ENCODE measurements around the gene TMOD1. TPM values are rescaled to one million over a fixed set of nuclear protein-coding genes. Genes with fewer than 3 reads are reported as not detected.

The TMOD1 gene
- total RNA-seq, 2 experiments from 2014 or later: 1.5 to 1.8 TPM

- Mint-ChIP-seq H3K27me3 (peaks cover 47% of the 10 kb centered on the region), H3K4me3 (peak overlapping the region; percentile 46), H3K36me3 (ENCODE audit: low read depth) (no peaks in the 10 kb centered on the region), H3K4me1 (peaks cover 17% of the 10 kb centered on the region), H3K27ac (no peak overlapping the region), H3K9me3 (no peaks in the 10 kb centered on the region)
- CTCF ChIA-PET: interaction anchor here (0.7 to 3.9 kb wide), 10 partner anchors 8 to 144 kb away, joined by 3 to 25 read pairs (median 4); partner anchors contain the start of gene TDRD7
- POLR2A ChIA-PET: interaction anchor here (1.3 kb wide), 1 partner anchor 15 kb away, joined by 4 read pairs; no protein-coding TSS in a partner anchor
- DNase-seq: no peak
Measured at GRCh38 chr9:97502222-97502983, 937 bp downstream of the TMOD1 start.

GRCh38 chr9:97502984-97503861 is 1.8 kb downstream of the TMOD1 start:
- ChIA-PET POLR2A (interaction anchor here (1.3 kb wide), 1 partner anchor 14 kb away, joined by 4 read pairs; no protein-coding TSS in a partner anchor), CTCF (interaction anchor here (1.1 to 3.9 kb wide), 7 partner anchors 15 to 143 kb away, joined by 3 to 25 read pairs (median 4); no protein-coding TSS in a partner anchor)
- peak overlapping the region; percentile 46 for H3K4me3 Mint-ChIP-seq
- H3K36me3 Mint-ChIP-seq (ENCODE audit: low read depth): no peaks in the 10 kb centered on the region
- H3K9me3 Mint-ChIP-seq: no peaks in the 10 kb centered on the region
- H3K4me1 Mint-ChIP-seq: peaks cover 17% of the 10 kb centered on the region
- H3K27ac Mint-ChIP-seq: no peak overlapping the region
- no peak for DNase-seq
- H3K27me3 Mint-ChIP-seq: peaks cover 47% of the 10 kb centered on the region

DNA sequence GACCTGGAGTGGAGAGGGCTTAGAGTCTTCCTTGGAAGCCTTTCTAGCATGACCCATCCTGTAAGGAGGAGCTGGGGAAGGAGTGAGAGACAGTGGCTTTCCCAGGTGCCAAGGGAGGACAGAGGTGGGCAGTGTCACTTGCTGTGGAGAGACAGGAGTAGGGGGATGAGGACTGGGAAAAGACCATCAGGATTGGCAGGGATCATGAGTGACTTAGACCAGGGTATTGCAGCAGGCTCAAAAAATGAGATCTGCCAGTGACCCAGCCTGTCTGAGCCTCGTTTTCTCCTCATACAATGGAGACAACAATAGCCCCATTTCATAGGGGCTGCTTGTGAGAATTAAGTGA is 2.4 kb downstream of the TMOD1 start:
- Mint-ChIP-seq H3K4me1 (peaks cover 17% of the 10 kb centered on the region), H3K27ac (no peak overlapping the region), H3K9me3 (no peaks in the 10 kb centered on the region), H3K36me3 (ENCODE audit: low read depth) (no peaks in the 10 kb centered on the region), H3K27me3 (peaks cover 47% of the 10 kb centered on the region), H3K4me3 (no peak overlapping the region)
- CTCF ChIA-PET: interaction anchor here (1.6 to 3.9 kb wide), 3 partner anchors 19 to 112 kb away, joined by 3 to 25 read pairs (median 8); no protein-coding TSS in a partner anchor
- POLR2A ChIA-PET: no interaction called here
- DNase-seq: no peak

GRCh38 chr9:97504381-97505216 is 3.1 kb downstream of the TMOD1 start:
- no peaks in the 10 kb centered on the region for H3K36me3 Mint-ChIP-seq (ENCODE audit: low read depth)
- H3K27me3 Mint-ChIP-seq: peaks cover 46% of the 10 kb centered on the region
- no peaks in the 10 kb centered on the region for H3K9me3 Mint-ChIP-seq
- no peak for DNase-seq
- ChIA-PET CTCF (no interaction called here), POLR2A (no interaction called here)
- peaks cover 17% of the 10 kb centered on the region for H3K4me1 Mint-ChIP-seq
- H3K27ac Mint-ChIP-seq: no peak overlapping the region
- no peak overlapping the region for H3K4me3 Mint-ChIP-seq

GRCh38 chr9:97505845-97506244 is 4.4 kb downstream of the TMOD1 start:
- H3K9me3 Mint-ChIP-seq: no peaks in the 10 kb centered on the region
- peaks cover 33% of the 10 kb centered on the region for H3K27me3 Mint-ChIP-seq
- no peak overlapping the region for H3K4me3 Mint-ChIP-seq
- POLR2A ChIA-PET: interaction anchor here (1.1 kb wide), 1 partner anchor 10 kb away, joined by 3 read pairs; no protein-coding TSS in a partner anchor
- H3K4me1 Mint-ChIP-seq: peaks cover 19% of the 10 kb centered on the region
- no peaks in the 10 kb centered on the region for H3K36me3 Mint-ChIP-seq (ENCODE audit: low read depth)
- DNase-seq: no peak
- no peak overlapping the region for H3K27ac Mint-ChIP-seq
- CTCF ChIA-PET: no interaction called here

DNA sequence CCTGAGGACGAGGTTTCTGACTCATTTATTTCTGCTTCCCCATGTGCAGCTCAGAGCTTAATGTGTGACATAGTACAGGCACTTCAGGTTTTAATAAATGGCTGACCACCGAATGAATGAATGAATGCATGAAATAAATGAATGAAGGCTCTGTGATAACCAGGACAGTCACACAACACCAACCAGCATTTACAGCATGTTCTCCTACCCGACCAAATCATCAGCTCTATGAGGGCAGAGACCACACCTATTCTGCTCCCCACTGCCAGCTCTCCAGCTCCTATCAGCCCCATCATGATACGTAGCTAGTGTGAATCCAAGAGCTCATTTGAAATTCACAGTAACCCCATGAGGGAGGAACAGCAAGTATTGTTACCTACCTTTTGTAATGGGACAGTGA is 4.8 kb downstream of the TMOD1 start:
- POLR2A ChIA-PET: interaction anchor here (1.1 kb wide), 1 partner anchor 10 kb away, joined by 3 read pairs; no protein-coding TSS in a partner anchor
- H3K27me3 Mint-ChIP-seq: peaks cover 29% of the 10 kb centered on the region
- CTCF ChIA-PET: no interaction called here

DNA sequence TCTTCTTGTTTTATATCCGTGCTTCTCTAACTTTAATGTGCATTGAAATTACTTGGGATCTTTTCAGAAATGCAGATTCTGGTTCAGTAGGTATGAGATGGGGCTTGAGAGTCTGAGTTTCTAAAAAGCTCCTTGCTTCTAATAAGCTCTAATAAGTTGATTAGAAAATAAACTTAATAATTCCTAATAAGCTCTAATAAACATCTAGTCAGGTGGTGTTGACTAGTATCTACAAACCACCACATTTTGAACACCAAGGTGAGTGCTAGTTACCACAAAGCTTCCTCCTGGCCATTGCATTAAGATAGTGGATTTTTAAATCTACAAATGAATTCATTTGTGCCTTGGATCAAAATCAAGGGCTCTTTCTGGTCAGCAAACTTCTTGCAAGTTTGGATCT is 5.3 kb downstream of the TMOD1 start:
- CTCF ChIA-PET: no interaction called here
- Mint-ChIP-seq H3K27me3 (peaks cover 29% of the 10 kb centered on the region), H3K36me3 (ENCODE audit: low read depth) (no peaks in the 10 kb centered on the region), H3K4me1 (peaks cover 23% of the 10 kb centered on the region), H3K4me3 (no peak overlapping the region), H3K9me3 (no peaks in the 10 kb centered on the region), H3K27ac (no peak overlapping the region)
- DNase-seq: no peak
- POLR2A ChIA-PET: interaction anchor here (1.1 kb wide), 1 partner anchor 10 kb away, joined by 3 read pairs; no protein-coding TSS in a partner anchor

More for the DNA sequence above, 4.8 kb downstream of the TMOD1 start:
- no peak for DNase-seq
- peaks cover 20% of the 10 kb centered on the region for H3K4me1 Mint-ChIP-seq
- no peaks in the 10 kb centered on the region for H3K9me3 Mint-ChIP-seq
- no peak overlapping the region for H3K27ac Mint-ChIP-seq
- no peak overlapping the region for H3K4me3 Mint-ChIP-seq
- H3K36me3 Mint-ChIP-seq (ENCODE audit: low read depth): no peaks in the 10 kb centered on the region

GRCh38 chr9:97507428-97507984 is 6.0 kb downstream of the TMOD1 start:
- Mint-ChIP-seq H3K36me3 (ENCODE audit: low read depth) (no peaks in the 10 kb centered on the region), H3K27me3 (peaks cover 25% of the 10 kb centered on the region), H3K4me1 (peaks cover 23% of the 10 kb centered on the region), H3K27ac (no peak overlapping the region), H3K9me3 (no peaks in the 10 kb centered on the region), H3K4me3 (no peak overlapping the region)
- ChIA-PET POLR2A (no interaction called here), CTCF (no interaction called here)
- no peak for DNase-seq

GRCh38 chr9:97508852-97509251 is 7.4 kb downstream of the TMOD1 start:
- Mint-ChIP-seq H3K27ac (no peak overlapping the region), H3K27me3 (peaks cover 11% of the 10 kb centered on the region), H3K4me1 (peaks cover 15% of the 10 kb centered on the region), H3K4me3 (no peak overlapping the region), H3K9me3 (no peaks in the 10 kb centered on the region), H3K36me3 (ENCODE audit: low read depth) (no peaks in the 10 kb centered on the region)
- ChIA-PET POLR2A (no interaction called here), CTCF (no interaction called here)
- DNase-seq: no peak

GRCh38 chr9:97510797-97511654 is 9.6 kb downstream of the TMOD1 start:
- Mint-ChIP-seq H3K36me3 (ENCODE audit: low read depth) (no peaks in the 10 kb centered on the region), H3K27ac (peak overlapping the region; percentile 48), H3K4me1 (peaks cover 15% of the 10 kb centered on the region), H3K9me3 (no peaks in the 10 kb centered on the region), H3K27me3 (peaks cover 2% of the 10 kb centered on the region), H3K4me3 (no peak overlapping the region)
- POLR2A ChIA-PET: interaction anchor here (1.3 kb wide), 1 partner anchor 10 kb away, joined by 4 read pairs; no protein-coding TSS in a partner anchor
- CTCF ChIA-PET: interaction anchor here (1.6 to 2.4 kb wide), 2 partner anchors 10 to 88 kb away, joined by 8 to 13 read pairs; partner anchors contain the start of gene TMOD1
- peak; percentile 32 for DNase-seq

DNA sequence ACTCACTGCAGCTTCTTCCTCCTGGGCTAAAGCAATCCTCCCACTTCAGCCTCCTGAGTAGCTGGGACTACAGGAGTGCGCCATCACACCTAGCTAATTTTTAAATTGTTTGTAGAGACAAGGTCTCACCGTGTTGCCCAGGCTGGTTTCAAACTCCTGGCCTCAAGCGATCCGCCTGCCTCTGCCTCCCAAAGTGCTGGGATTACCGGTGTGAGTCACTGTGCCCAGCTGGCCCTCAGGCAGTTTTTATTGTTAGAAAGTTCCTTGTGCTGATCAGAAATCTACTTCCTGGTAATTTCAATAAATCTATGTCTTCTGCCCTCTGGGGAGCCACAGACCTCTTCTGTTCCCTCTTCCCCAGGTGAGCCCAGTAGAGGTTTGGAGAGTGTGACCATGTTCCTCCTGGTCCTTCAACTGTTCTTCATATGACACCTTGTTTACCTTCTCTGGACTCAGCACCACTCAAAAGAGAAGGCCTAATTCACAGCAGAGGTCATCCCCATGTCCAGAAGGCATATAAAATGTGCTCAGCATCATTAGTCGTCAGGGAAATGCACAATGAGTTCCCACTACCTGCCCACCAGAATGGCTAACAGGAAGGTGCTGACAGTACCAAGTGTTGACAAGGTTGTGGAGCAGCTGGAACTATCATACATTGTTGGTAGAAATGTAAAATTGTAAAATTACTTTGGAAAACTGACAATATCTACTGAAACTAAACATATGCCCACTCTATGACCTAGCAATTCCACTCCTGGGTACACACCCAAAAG is 10.4 kb downstream of the TMOD1 start:
- no peaks in the 10 kb centered on the region for H3K36me3 Mint-ChIP-seq (ENCODE audit: low read depth)
- H3K4me1 Mint-ChIP-seq: peaks cover 15% of the 10 kb centered on the region
- peaks cover 10% of the 10 kb centered on the region for H3K27me3 Mint-ChIP-seq
- no peaks in the 10 kb centered on the region for H3K9me3 Mint-ChIP-seq
- H3K4me3 Mint-ChIP-seq: no peak overlapping the region
- peak overlapping the region; percentile 31 for H3K27ac Mint-ChIP-seq
- DNase-seq: no peak
- POLR2A ChIA-PET: interaction anchor here (1.3 kb wide), 1 partner anchor 11 kb away, joined by 4 read pairs; no protein-coding TSS in a partner anchor
- CTCF ChIA-PET: interaction anchor here (1.9 to 2.4 kb wide), 2 partner anchors 87 kb away, joined by 4 to 8 read pairs; no protein-coding TSS in a partner anchor

All from activated CD4-positive, alpha-beta memory T cell treated with anti-CD3 and anti-CD28 coated beads, Interleukin-2, amount 10 ng/mL, durations not matched to agents 7 days and 5 days (primary cell).